HG03521 (cell line): ENCODE data around the gene SHC2.
"Not testable (repeated sequence)": the region's sequence is repeated elsewhere in the genome, so short reads cannot be mapped to it uniquely, and the experiment has no call there.

Experiments
- ATAC-seq: cut with Tn5 transposase; IDR thresholded peaks from one replicate; pipeline ENCODE4 v1.9.1; 2021; ENCODE audit warnings: mild to moderate bottlenecking, moderate library complexity; ENCODE audit not compliant: unreplicated experiment

The SHC2 gene

DNA sequence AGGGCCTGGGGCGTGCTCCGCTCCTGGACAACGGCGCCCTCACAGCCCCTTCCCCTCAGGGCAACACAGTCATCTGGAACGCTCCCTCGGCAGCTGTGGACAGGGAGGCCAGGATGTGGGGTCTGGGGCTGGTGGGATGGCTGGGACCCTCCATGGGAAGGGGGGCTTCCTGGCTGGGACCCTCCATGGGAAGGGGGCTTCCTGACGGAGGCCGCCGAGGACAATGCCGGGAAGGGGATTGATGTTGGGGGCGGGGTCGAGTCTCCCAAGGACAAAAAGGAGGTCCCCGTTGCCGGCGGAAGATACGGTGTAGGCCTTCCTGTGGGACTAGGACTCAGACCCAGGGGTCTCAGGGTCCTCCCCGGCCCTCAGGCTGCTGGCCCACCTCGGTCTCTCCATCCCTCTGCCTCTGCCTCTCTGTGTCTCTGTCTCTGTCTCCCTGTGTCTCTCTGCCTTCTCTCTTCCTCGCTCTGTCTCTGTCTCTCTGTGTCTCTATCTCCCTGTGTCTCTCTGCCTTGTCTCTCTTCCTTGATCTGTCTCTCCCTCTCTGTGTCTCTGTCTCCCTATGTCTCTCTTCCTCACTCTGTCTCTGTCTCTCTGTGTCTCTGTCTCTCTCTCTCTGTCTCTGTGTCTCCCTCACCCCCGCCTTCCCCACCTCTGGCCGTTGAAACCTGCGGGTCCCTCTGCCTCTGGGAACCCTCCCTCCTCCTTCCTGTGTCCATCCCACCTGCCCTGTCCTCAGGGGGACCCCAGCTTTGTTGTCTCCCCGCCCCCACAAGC is 32.7 kb upstream of the SHC2 start:
- no peak for ATAC-seq

GRCh38 chr19:492091-492531 is 31.3 kb upstream of the SHC2 start:
- ATAC-seq = no peak

- no peak for ATAC-seq
Observed at GRCh38 chr19:491146-491741, 30.4 kb upstream of the SHC2 start.

DNA sequence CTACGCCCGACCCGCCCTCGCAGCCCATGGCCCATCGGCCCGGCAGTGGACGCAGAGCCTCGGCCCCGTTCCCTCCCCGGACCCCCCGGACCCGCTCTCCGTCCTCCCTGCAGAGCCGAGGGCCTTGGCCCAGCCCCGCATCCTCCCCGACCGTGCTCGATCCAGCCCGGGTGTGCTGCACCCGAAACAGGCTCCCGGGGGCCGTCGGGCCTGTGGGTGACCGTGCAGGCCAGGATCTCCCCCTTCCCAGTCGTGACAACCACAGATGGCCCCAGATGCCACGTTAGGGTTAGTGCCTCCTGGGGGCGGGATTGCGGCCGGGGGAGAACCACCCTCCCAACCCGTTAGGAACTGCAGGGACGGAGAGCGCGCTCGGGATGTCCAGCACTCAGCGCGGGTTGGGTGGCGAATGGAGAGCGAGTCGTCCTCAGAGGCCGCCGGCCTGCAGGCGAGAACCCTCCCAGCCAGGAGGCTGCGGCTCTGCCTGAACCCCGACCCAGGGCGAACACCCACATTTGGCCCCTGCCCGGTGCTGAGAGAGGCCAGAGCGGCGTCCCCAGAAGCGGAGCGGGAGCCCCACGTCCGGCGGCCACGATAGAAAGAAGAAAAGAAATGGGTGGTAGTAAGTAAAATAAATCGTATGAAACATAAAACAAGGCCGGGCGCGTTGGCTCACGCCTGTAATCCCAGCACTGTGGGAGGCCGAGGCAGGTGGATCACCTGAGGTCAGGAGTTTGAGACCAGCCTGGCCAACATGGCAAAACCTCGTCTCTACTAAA is 28.8 kb upstream of the SHC2 start:
- ATAC-seq = no peak

DNA sequence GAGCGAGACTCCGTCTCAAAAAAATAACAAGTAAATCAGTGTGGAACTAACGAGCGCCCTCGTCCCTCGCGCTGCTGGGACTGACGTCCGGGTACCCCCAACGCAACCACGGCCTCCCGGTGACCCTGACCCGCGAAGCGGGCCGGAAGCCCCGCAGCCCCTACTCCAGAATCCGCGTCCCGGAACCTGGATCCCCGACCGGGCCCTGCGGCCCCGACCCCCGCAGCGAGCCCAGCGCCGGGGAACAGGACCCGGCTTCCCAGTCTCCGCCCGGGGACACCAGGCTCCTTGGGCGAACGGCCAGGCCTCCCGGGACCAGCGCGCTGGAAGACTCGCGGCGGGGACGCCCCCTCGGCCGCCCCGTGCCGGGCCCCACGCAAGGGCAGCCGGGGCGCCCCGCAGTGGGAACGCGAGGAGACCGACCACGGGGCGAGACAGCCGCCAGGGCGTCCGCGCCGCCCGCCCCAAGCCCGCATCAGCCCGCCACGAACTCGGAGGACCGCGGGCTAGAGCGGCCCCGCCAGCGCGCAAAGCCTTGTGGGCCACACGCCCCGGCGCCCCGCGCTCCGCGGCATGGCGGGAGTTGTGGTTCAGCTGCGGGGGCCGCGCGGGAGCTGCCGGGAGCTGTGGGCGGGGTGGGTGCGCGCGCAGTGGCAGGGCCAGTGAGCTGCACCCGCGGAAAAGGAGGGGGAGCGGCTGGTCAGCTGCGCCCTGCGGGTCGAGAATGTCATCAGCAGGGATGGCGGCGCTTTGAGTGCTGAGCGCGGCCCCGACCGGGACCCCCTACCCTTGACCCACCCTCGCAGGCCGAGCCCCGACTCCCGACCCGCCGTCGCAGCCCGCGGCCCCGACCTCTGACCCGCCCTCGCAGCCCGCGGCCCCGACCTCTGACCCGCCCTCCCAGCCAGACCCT is 27.9 kb upstream of the SHC2 start:
- peak; percentile 80 for ATAC-seq

DNA sequence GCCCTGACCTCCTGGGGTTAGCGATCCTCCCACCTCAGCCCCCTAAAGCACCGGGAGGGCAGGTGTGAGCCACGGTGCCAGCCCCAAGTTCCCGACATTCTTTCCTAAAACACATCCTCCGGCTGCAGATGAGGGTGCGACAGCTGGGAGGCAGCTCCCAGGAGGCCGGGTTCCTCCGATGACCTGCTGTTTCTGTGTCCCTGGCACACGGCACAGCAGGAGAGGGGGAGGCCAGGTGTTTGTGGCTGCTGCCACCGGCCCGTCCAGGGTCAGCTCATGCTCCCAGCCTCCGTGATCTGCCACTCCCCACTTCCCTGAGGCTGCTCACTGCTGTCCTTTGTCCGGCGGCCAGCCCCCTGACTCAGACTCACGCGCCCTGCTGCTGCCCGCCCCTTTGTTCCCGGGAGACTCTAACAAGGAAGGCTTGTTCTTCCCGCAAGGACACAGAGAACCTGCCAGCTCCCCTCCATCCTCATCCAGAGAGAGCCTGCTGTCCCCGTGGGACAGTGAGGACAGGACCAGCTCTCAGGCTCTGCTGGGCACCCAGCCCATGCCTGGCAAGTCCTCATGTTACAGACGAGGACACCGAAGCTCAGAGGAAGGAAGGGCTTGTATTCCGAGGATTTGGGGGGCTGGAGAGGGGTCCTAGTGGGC is 24.9 kb upstream of the SHC2 start:
- ATAC-seq = no peak

- ATAC-seq = no peak
Observed at GRCh38 chr19:485077-485476, 24.2 kb upstream of the SHC2 start.

GRCh38 chr19:484494-484893 is 23.7 kb upstream of the SHC2 start:
- no peak for ATAC-seq

DNA sequence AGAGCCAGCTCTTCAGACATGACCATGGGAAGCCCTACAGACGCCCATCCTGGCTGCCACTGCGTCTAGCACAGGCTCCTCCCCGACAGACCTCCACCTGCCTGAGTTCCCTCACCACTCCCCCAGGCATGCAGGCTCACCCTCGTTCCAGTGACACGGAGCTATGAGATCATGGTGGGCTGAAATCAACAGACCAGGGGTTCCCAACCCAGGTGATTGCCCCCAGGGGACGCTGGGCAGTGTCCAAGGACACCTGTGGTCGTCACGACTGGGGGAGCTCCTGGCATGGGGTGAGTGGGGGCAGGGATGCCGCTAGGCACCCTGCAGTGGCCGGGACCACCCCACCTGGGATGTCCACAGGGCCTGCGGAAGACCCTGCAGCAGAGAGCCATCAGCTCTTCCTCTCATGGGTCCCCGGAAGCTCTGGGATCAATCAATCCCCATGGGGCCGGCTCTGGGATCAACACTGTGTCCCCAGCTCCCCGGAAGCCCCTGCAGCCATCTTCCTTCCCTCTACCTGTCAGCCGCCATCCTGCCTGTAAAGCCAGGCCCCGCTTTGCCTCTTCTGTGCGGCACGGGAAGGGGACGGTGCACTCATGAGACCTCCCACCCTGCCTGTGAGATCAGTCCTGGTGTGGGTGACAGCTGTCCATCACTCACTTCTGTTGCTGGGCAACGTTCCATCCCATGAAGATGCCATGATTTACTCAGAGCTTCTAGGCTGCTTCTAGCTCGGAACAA is 22.7 kb upstream of the SHC2 start:
- no peak for ATAC-seq

DNA sequence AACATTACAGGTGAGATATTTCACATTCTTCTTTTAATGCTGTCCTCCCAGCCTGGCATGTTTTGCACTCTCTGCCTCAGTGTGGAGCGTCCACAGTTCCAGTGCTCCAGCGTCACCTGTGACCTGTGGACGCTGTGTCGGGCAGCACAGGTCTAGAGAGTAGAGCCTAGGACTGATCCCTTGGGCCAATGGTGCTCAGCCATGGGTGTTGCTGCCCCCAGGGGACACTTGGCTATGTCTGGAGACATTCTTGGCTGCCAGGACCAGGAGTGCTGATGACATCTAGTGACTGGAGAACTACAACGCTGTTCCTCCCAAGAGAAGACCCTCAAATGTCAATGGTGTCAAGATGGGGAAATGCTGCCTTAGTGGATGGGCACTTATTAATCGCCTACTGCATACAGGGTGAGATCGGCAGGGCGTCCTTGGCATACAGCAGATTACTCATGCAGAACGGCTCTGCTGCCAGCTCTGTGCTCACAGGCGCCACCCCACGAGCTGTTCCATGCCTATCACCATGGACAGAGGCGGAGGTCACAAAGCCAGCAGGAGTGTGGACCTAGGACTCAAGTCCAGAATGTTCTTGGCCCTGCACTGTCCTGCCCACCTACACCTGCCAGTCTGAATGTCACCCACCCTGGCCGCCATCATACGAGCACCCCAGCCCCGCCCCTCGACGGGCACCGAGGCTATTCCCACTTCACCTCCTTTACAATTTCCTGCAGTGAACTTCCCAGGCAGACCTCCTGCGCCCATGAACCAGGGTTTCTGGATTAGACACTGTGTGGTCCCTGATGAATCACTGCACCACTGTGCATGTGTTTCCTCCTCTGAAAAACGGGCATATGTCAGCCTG is 21.6 kb upstream of the SHC2 start:
- ATAC-seq = no peak

GRCh38 chr19:481100-481499 is 20.3 kb upstream of the SHC2 start:
- not testable (repeated sequence) for ATAC-seq

- ATAC-seq = no peak
Observed at GRCh38 chr19:480016-480855, 19.4 kb upstream of the SHC2 start.

DNA sequence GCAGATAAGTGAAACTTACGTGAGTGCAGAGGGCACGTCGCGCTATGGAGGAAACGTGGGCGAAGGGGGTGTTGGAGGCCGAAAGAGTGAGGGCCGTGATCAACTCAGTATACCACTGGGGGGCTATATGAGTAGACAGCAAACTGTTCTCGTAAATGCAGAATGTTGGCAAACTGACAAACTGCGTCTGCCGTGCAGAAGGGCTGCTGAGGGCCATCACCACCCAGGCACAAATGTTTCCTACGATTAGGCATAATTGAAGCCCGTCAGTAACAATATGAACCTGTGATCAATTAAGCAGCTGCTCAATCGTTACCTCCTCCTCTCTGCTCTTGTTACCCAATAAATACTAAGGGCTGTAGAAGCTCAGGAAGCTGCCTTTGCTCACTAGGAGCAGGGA is 18.1 kb upstream of the SHC2 start:
- no peak for ATAC-seq

DNA sequence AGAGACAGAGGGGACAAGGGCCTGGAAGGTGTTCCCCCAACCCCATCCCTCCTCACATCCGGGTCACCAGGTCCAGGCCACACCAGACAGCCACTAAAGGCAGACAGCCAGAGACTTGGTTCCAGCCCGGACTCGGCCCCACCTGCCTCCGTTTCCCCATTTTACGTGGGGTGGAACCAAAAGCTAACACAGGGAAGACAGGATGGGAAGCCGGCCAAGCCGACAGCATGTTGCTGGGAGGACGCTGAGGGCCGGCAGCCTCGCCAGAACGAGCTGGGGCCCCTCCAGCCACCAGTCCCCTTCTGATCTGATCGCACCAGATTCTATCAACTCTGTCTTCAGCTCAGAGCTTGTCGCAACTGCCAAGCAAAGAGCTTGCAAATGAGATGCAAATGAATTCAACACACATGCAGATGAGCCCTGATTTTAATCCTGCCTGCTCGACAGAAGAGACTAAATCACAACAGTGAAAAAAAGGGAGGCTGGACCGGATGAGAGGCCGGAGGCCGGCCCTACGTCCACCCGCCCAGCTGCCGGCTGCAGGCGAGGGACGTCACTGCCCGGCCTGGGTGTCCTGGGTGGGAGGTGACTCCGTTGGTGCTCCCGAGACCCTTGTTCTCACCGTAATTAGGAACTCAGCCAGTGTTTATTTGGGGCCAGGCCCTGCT is 17.5 kb upstream of the SHC2 start:
- no peak for ATAC-seq

- ATAC-seq = no peak
Observed at GRCh38 chr19:475360-475759, 14.5 kb upstream of the SHC2 start.

DNA sequence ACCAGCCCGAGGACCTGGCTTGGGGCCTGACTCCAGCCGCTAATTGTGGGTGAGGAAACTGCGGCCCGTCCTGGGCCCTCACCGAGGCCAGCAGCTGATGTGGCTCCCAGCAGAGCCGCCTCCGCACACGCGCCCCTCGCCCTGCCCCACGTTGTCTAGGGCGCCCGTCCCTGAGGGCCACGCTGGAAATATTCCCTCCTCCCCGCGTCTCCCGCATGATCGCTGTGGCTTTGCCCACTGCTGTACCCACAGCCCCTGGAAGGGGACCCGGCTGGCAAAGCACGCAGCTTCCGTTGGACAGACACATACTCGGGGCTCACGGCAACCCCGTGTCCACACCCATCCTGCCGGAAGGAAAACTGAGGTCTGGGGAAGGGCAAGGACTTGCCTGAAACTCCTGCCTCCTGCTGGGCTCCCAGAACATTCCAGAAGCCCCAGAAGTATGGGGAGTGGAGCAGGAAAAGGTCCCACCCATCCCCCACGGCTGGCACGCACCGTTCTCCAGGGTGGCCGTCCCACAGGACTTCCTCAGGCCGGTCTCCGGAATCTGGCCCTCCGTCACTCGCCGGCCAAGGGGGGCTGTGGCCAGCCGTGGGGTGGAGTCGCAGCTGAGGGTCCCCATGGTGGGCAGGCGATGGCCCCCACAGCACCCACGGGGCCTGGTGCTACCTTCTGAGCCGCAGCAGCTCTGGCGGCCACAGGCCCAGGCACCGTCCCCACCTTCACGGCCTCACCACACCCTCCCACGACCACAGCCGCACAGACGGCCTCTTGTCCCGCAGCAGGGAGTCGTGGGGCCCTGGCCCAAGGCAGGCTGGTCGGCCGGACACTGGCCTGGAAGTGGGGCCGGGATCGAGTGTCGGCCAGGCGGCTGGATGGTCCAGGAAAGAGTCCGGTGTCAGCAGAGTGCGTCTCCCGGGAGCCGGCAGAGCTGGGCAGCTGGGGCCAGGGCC is 13.6 kb upstream of the SHC2 start:
- ATAC-seq = no peak
